H1 (cell line): ENCODE data around the gene PLEKHB1. TPM values are rescaled to one million over a fixed set of nuclear protein-coding genes. Genes with fewer than 3 reads are reported as not detected.

ENCODE experiments used
- ASH2L ChIP-seq: fragments of 200-600, 300-600 bp; sonication (generic); IDR thresholded peaks from one replicate; pipeline ENCODE4 v1.7.1; 2017; ENCODE audit warnings: low read length
- CTCF ChIP-seq, 3 experiments: IDR thresholded peaks; 1 replicate in 2 of 3; 2 replicates in 1 of 3; pipeline versions ENCODE4 v1.5.1 to v1.6.1; 2011; ENCODE audit warnings: low read length in 3 of 3, mild to moderate bottlenecking in 3 of 3, inconsistent platforms in 2 of 3, low read depth in 1 of 3, moderate library complexity in 1 of 3; ENCODE audit not compliant: insufficient read depth in 1 of 3; ENCODE audit errors: control extremely low read depth in 1 of 3
- RAD21 ChIP-seq, 2 experiments: IDR thresholded peaks in 1 of 2; conservative IDR thresholded peaks in 1 of 2; 2 replicates each; pipeline ENCODE4 v1.6.1; 2011; ENCODE audit warnings: low read depth in 2 of 2, low read length in 2 of 2, improper control_type of control experiment in 1 of 2, inconsistent platforms in 1 of 2, mild to moderate bottlenecking in 1 of 2, moderate library complexity in 1 of 2
- RFX5 ChIP-seq: IDR thresholded peaks from 2 replicates; pipeline ENCODE4 v1.6.1; 2011; ENCODE audit warnings: low read depth, low read length, improper control_type of control experiment, borderline replicate concordance
- SIX5 ChIP-seq: IDR thresholded peaks from 2 replicates; pipeline ENCODE4 v1.6.1; 2011; ENCODE audit warnings: mild to moderate bottlenecking, low read depth, low read length
- TAF7 ChIP-seq: optimal IDR thresholded peaks from 2 replicates; pipeline ENCODE3; 2011; ENCODE audit warnings: low read depth, mild to moderate bottlenecking, inconsistent platforms, low read length, moderate library complexity, borderline replicate concordance
- YY1 ChIP-seq: IDR thresholded peaks from 2 replicates; pipeline ENCODE4 v1.6.1; 2011; ENCODE audit warnings: low read depth, mild to moderate bottlenecking, low read length
- ZNF274 ChIP-seq: IDR thresholded peaks from 2 replicates; pipeline ENCODE4 v1.7.0; 2012; ENCODE audit warnings: low read length, borderline replicate concordance; ENCODE audit errors: extremely low read depth
- polyA plus RNA-seq, 7 experiments: library from polyadenylated mRNA; depleted of rRNA in 3 of 7; stranded (reverse) in 5 of 7; unstranded in 2 of 7; fragments of >200 nt in 5 of 7; fragments of 200-250 nt in 2 of 7; gene quantifications; 1 replicate in 5 of 7; 2 replicates in 1 of 7; 4 replicates in 1 of 7; pipeline versions ENCODE4 v1.2.1 to v1.2.3, GENCODE V29; 2011 to 2013; ENCODE audit warnings: missing spikeins in 2 of 7, mixed read lengths in 2 of 7
- total RNA-seq: library from RNA; stranded (reverse); fragmentation: NEBNext Ultra II Directional; extraction: Animal tissue kit (Norgen Biotek cat#: 25700); gene quantifications from 2 replicates; pipeline ENCODE4 v1.2.1, GENCODE V29; 2021
- TF ChIP-seq, protein P1 (sequence below): fragments of 300-600 bp; sonication (generic); IDR thresholded peaks from 2 replicates; pipeline ENCODE4 v1.7.1; 2012; ENCODE audit warnings: low read length, moderate library complexity, mild to moderate bottlenecking, inconsistent platforms; ENCODE audit not compliant: insufficient replicate concordance

The PLEKHB1 gene
- total and polyA plus RNA-seq, 2 of the 8 experiments (the other 6 are each of a cell fraction or from before 2014, with no cell fraction given) = 14.8 to 24.5 TPM

DNA sequence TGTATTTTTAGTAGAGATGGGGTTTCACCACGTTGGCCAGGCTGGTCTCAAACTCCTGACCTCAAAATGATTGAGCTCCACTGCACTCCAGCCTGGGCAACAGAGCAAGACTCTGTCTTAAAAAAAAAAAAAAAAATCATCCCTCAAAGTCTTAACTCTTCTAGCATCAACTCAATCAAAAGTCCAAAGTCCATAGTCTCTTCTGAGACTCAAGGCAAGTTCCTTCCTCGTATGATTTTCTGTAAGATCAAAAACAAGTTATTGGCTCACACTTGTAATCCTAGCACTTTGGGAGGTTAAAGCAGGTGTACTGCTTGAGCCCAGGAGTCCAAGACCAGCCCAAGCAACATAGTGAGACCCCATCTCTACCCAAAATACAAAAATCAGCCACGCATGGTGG lies 24.4 kb downstream of the PLEKHB1 start (continued):
- TF ChIP-seq, protein P1, sequence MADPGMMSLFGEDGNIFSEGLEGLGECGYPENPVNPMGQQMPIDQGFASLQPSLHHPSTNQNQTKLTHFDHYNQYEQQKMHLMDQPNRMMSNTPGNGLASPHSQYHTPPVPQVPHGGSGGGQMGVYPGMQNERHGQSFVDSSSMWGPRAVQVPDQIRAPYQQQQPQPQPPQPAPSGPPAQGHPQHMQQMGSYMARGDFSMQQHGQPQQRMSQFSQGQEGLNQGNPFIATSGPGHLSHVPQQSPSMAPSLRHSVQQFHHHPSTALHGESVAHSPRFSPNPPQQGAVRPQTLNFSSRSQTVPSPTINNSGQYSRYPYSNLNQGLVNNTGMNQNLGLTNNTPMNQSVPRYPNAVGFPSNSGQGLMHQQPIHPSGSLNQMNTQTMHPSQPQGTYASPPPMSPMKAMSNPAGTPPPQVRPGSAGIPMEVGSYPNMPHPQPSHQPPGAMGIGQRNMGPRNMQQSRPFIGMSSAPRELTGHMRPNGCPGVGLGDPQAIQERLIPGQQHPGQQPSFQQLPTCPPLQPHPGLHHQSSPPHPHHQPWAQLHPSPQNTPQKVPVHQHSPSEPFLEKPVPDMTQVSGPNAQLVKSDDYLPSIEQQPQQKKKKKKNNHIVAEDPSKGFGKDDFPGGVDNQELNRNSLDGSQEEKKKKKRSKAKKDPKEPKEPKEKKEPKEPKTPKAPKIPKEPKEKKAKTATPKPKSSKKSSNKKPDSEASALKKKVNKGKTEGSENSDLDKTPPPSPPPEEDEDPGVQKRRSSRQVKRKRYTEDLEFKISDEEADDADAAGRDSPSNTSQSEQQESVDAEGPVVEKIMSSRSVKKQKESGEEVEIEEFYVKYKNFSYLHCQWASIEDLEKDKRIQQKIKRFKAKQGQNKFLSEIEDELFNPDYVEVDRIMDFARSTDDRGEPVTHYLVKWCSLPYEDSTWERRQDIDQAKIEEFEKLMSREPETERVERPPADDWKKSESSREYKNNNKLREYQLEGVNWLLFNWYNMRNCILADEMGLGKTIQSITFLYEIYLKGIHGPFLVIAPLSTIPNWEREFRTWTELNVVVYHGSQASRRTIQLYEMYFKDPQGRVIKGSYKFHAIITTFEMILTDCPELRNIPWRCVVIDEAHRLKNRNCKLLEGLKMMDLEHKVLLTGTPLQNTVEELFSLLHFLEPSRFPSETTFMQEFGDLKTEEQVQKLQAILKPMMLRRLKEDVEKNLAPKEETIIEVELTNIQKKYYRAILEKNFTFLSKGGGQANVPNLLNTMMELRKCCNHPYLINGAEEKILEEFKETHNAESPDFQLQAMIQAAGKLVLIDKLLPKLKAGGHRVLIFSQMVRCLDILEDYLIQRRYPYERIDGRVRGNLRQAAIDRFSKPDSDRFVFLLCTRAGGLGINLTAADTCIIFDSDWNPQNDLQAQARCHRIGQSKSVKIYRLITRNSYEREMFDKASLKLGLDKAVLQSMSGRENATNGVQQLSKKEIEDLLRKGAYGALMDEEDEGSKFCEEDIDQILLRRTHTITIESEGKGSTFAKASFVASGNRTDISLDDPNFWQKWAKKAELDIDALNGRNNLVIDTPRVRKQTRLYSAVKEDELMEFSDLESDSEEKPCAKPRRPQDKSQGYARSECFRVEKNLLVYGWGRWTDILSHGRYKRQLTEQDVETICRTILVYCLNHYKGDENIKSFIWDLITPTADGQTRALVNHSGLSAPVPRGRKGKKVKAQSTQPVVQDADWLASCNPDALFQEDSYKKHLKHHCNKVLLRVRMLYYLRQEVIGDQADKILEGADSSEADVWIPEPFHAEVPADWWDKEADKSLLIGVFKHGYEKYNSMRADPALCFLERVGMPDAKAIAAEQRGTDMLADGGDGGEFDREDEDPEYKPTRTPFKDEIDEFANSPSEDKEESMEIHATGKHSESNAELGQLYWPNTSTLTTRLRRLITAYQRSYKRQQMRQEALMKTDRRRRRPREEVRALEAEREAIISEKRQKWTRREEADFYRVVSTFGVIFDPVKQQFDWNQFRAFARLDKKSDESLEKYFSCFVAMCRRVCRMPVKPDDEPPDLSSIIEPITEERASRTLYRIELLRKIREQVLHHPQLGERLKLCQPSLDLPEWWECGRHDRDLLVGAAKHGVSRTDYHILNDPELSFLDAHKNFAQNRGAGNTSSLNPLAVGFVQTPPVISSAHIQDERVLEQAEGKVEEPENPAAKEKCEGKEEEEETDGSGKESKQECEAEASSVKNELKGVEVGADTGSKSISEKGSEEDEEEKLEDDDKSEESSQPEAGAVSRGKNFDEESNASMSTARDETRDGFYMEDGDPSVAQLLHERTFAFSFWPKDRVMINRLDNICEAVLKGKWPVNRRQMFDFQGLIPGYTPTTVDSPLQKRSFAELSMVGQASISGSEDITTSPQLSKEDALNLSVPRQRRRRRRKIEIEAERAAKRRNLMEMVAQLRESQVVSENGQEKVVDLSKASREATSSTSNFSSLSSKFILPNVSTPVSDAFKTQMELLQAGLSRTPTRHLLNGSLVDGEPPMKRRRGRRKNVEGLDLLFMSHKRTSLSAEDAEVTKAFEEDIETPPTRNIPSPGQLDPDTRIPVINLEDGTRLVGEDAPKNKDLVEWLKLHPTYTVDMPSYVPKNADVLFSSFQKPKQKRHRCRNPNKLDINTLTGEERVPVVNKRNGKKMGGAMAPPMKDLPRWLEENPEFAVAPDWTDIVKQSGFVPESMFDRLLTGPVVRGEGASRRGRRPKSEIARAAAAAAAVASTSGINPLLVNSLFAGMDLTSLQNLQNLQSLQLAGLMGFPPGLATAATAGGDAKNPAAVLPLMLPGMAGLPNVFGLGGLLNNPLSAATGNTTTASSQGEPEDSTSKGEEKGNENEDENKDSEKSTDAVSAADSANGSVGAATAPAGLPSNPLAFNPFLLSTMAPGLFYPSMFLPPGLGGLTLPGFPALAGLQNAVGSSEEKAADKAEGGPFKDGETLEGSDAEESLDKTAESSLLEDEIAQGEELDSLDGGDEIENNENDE = no peak
- TF ChIP-seq RFX5 (no peak), ASH2L (no peak), SIX5 (no peak), ZNF274 (no peak), YY1 (no peak), TAF7 (no peak), RAD21 (IDR thresholded peaks at IDR 0.05 in 1 of 2, conservative IDR thresholded peaks at IDR 0.05 in 1 of 2; ENCODE audit: low read depth in 2 of 2, low read length in 2 of 2) (no peak), CTCF (IDR thresholded peaks at IDR 0.05; ENCODE audit: control extremely low read depth in 1 of 3, insufficient read depth in 1 of 3, low read depth in 1 of 3, low read length in 3 of 3) (no peak)
